22Rv1 (cell line): ENCODE measurements around the gene GPBAR1.

ENCODE experiments used
- ZFX ChIP-seq: fragments of 450-650 bp; IDR thresholded peaks from 2 replicates; pipeline ENCODE4 v1.6.1; 2017; ENCODE audit warnings: antibody characterized with exemption, borderline replicate concordance
- TF ChIP-seq, protein P1 (sequence below): fragments of 450-650 bp; IDR thresholded peaks from 2 replicates; pipeline ENCODE4 v1.5.1; 2017; ENCODE audit warnings: mild to moderate bottlenecking

DNA sequence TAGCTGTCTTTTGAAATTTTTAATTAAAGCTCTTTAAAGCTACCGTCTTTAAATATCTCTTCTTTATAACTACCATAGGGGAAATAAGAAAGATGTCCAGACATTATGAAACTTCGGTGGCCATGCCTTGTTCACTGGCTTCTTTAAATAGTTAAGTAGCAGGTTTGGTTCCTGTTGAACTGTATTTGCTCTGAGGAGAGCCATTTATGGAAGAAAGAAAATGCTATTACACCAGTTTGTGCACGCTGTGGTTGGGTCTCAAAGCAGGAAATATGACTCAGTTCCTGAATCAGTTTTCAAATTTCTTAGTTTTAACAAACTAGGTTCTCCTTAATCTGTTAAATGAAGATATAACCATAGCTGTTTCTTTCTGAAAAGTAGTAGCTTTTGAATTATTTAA lies 31.6 kb upstream of the GPBAR1 start:
- TF ChIP-seq, protein P1, sequence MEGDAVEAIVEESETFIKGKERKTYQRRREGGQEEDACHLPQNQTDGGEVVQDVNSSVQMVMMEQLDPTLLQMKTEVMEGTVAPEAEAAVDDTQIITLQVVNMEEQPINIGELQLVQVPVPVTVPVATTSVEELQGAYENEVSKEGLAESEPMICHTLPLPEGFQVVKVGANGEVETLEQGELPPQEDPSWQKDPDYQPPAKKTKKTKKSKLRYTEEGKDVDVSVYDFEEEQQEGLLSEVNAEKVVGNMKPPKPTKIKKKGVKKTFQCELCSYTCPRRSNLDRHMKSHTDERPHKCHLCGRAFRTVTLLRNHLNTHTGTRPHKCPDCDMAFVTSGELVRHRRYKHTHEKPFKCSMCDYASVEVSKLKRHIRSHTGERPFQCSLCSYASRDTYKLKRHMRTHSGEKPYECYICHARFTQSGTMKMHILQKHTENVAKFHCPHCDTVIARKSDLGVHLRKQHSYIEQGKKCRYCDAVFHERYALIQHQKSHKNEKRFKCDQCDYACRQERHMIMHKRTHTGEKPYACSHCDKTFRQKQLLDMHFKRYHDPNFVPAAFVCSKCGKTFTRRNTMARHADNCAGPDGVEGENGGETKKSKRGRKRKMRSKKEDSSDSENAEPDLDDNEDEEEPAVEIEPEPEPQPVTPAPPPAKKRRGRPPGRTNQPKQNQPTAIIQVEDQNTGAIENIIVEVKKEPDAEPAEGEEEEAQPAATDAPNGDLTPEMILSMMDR = no peak
- TF ChIP-seq ZFX = no peak
